ENCODE data around the gene EPSTI1. TPM values are rescaled to one million over a fixed set of nuclear protein-coding genes. Genes with fewer than 3 reads are reported as not detected.
"Not testable (repeated sequence)": the region's sequence is repeated elsewhere in the genome, so short reads cannot be mapped to it uniquely, and the experiment has no call there.

Gene EPSTI1
- total RNA-seq, 1 donor, result 14.9 TPM

GRCh38 chr13:42875475-42876269, 116.4 kb downstream of the EPSTI1 start:
- H3K4me3 ChIP-seq (ENCODE audit: low read length), result no peak overlapping the region
- no peaks in the 10 kb centered on the region for H3K9me3 ChIP-seq (ENCODE audit: low read depth, low read length)
- no peaks in the 10 kb centered on the region for H3K27me3 ChIP-seq (ENCODE audit: insufficient read depth, low read length)
- peaks cover 32% of the 10 kb centered on the region for H3K4me1 ChIP-seq (ENCODE audit: insufficient read depth, low read length)

GRCh38 chr13:42874221-42874620, 117.8 kb downstream of the EPSTI1 start:
- H3K4me1 ChIP-seq (ENCODE audit: insufficient read depth, low read length), result peaks cover 23% of the 10 kb centered on the region
- H3K27me3 ChIP-seq (ENCODE audit: insufficient read depth, low read length), result no peaks in the 10 kb centered on the region
- no peak overlapping the region for H3K4me3 ChIP-seq (ENCODE audit: low read length)
- H3K9me3 ChIP-seq (ENCODE audit: low read depth, low read length), result no peaks in the 10 kb centered on the region

GRCh38 chr13:42873081-42873480, 119.0 kb downstream of the EPSTI1 start:
- H3K4me3 ChIP-seq (ENCODE audit: low read length), result no peak overlapping the region
- no peaks in the 10 kb centered on the region for H3K9me3 ChIP-seq (ENCODE audit: low read depth, low read length)
- H3K4me1 ChIP-seq (ENCODE audit: insufficient read depth, low read length), result peaks cover 23% of the 10 kb centered on the region
- H3K27me3 ChIP-seq (ENCODE audit: insufficient read depth, low read length), result no peaks in the 10 kb centered on the region

DNA sequence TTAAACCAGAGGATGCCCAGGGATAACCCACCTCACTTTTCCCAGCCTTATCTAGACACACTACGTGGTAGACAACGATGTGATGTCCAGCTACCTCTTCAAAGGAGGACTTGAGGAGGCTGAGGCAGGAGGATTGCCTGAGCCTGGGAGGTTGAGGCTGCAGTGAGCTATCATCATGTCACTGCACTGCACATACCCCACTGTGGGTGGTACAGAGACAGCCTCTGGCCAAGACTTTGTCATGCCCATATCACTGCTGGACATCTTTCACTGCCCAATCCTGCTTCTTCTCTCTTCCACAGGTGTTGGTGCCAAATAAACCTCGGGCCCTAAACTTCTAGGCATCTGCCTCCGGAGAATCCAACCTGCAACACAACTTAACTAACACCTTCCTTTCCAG, 124.8 kb downstream of the EPSTI1 start:
- no peaks in the 10 kb centered on the region for H3K4me1 ChIP-seq (ENCODE audit: insufficient read depth, low read length)
- H3K27me3 ChIP-seq (ENCODE audit: insufficient read depth, low read length), result no peaks in the 10 kb centered on the region
- no peaks in the 10 kb centered on the region for H3K9me3 ChIP-seq (ENCODE audit: low read depth, low read length)
- H3K4me3 ChIP-seq (ENCODE audit: low read length), result no peak overlapping the region

- no peak overlapping the region for H3K4me3 ChIP-seq (ENCODE audit: low read length)
- H3K9me3 ChIP-seq (ENCODE audit: low read depth, low read length), result no peaks in the 10 kb centered on the region
- no peaks in the 10 kb centered on the region for H3K4me1 ChIP-seq (ENCODE audit: insufficient read depth, low read length)
- H3K27me3 ChIP-seq (ENCODE audit: insufficient read depth, low read length), result no peaks in the 10 kb centered on the region
These were observed 126.3 kb downstream of the EPSTI1 start for GRCh38 chr13:42865768-42866102.

DNA sequence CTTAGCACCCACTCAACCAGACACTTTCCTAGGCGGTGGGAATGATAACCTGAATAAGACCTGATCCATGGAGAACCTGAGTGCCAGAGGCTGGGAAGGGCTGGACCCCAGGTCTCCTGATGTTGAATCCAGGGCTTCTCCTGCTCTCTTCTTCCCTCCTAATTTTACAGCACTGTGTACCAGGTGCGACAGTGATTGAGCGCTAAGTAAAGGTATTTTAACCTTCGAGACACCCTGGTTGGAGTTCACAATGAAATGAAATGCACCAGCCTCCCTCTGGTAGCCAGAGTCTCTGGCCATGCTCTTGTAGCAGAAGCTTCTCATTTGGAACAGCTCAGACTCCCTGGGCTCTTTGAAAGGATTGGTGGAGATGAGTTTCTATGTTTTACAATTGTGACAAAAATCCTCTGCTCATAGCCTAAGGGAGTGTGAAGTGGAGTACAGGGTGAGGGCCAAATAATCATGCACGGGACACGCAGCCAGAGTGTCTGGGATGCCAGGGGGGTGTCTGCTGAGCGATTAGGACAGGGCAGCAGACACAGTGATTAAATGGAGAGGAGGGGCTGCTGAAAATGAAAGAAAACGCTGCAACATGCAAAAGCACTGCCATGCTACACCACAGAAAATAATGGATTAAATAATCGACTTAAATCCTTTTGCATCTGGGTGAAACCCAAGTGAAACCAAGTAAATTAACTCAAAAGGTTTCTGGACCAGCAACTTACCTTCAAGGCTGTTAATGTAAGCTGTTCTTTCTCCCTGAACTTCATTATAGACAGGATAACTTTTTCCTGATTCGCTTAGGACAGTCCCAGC, 126.9 kb downstream of the EPSTI1 start:
- Histone ChIP-seq H3K27me3 (ENCODE audit: insufficient read depth, low read length) (no peaks in the 10 kb centered on the region), H3K4me3 (ENCODE audit: low read length) (no peak overlapping the region)

DNA sequence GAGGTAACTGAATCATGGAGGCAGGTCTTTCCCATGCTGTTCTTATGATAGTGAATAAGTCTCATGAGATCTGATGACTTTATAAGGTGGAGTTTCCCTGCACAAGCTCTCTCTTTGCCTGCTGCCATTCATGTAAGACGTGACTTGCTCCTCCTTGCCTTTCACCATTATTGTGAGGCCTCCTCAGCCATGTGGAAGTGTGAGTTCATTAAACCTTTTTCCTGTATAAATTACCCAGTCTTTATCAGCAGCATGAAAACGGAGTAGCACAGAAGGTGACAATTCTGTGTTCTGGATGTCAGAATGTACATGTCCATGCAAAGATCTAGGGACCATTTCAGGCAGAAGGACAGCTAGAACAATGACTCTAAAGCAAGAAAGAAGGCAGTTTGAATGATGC, 129.7 kb downstream of the EPSTI1 start:
- not testable (repeated sequence) for H3K4me1 ChIP-seq (ENCODE audit: insufficient read depth, low read length); H3K9me3 ChIP-seq (ENCODE audit: low read depth, low read length); H3K4me3 ChIP-seq (ENCODE audit: low read length); H3K27me3 ChIP-seq (ENCODE audit: insufficient read depth, low read length)

More for the DNA sequence above, 126.9 kb downstream of the EPSTI1 start:
- H3K9me3 ChIP-seq (ENCODE audit: low read depth, low read length), result no peaks in the 10 kb centered on the region
- no peaks in the 10 kb centered on the region for H3K4me1 ChIP-seq (ENCODE audit: insufficient read depth, low read length)

- no peaks in the 10 kb centered on the region for H3K4me1 ChIP-seq (ENCODE audit: insufficient read depth, low read length)
- no peaks in the 10 kb centered on the region for H3K9me3 ChIP-seq (ENCODE audit: low read depth, low read length)
- H3K4me3 ChIP-seq (ENCODE audit: low read length), result no peak overlapping the region
- H3K27me3 ChIP-seq (ENCODE audit: insufficient read depth, low read length), result no peaks in the 10 kb centered on the region
These were observed 131.6 kb downstream of the EPSTI1 start for GRCh38 chr13:42860485-42860884.

DNA sequence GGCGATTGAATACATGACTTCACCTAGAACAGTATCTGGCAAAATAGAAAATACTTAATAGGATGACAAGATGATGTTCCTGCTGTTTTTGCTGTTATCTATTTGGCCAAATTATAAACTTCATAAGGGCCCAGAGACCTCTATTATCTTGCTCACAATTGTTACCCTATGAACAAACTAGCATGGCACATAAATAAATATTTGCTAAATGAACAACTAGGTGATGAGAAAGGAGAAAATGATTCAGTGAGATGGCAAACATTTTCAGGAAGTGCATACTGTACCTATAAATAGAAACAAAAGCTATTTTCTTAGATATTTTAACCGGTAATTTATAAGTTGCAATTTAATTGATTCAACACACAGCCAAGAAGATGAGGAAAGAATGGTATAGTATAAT, 132.3 kb downstream of the EPSTI1 start:
- no peaks in the 10 kb centered on the region for H3K4me1 ChIP-seq (ENCODE audit: insufficient read depth, low read length)
- no peaks in the 10 kb centered on the region for H3K9me3 ChIP-seq (ENCODE audit: low read depth, low read length)
- no peak overlapping the region for H3K4me3 ChIP-seq (ENCODE audit: low read length)
- H3K27me3 ChIP-seq (ENCODE audit: insufficient read depth, low read length), result no peaks in the 10 kb centered on the region

GRCh38 chr13:42855410-42855809, 136.6 kb downstream of the EPSTI1 start:
- Histone ChIP-seq H3K9me3 (ENCODE audit: low read depth, low read length) (no peaks in the 10 kb centered on the region), H3K4me3 (ENCODE audit: low read length) (no peak overlapping the region), H3K4me1 (ENCODE audit: insufficient read depth, low read length) (no peaks in the 10 kb centered on the region), H3K27me3 (ENCODE audit: insufficient read depth, low read length) (no peaks in the 10 kb centered on the region)

- H3K4me3 ChIP-seq (ENCODE audit: low read length), result no peak overlapping the region
- no peaks in the 10 kb centered on the region for H3K9me3 ChIP-seq (ENCODE audit: low read depth, low read length)
- H3K4me1 ChIP-seq (ENCODE audit: insufficient read depth, low read length), result no peaks in the 10 kb centered on the region
- no peaks in the 10 kb centered on the region for H3K27me3 ChIP-seq (ENCODE audit: insufficient read depth, low read length)
These were observed 139.9 kb downstream of the EPSTI1 start for GRCh38 chr13:42852136-42852535.

DNA sequence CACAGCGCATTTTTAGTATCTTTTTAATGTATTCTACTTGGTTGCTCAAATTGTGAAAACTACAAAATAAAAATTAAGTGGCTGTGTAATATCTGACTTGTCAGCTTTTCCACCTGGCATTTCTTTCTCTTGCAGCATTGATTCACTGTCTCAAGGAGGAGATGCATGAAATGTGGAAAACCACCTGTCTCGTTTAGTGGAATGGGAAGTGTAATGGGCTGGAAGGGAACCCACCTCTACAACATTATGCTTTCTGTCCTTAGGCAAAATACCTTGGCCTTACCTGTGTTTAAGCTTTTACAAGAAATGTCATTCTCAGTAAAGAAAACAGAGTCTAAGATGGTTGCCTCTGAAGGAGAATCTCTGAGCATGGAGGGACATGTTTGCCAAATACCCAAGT, 142.8 kb downstream of the EPSTI1 start:
- no peaks in the 10 kb centered on the region for H3K9me3 ChIP-seq (ENCODE audit: low read depth, low read length)
- no peak overlapping the region for H3K4me3 ChIP-seq (ENCODE audit: low read length)
- H3K27me3 ChIP-seq (ENCODE audit: insufficient read depth, low read length), result no peaks in the 10 kb centered on the region
- H3K4me1 ChIP-seq (ENCODE audit: insufficient read depth, low read length), result no peaks in the 10 kb centered on the region

GRCh38 chr13:42847891-42848663, 144.0 kb downstream of the EPSTI1 start:
- Histone ChIP-seq H3K4me1 (ENCODE audit: insufficient read depth, low read length) (no peaks in the 10 kb centered on the region), H3K9me3 (ENCODE audit: low read depth, low read length) (no peaks in the 10 kb centered on the region), H3K27me3 (ENCODE audit: insufficient read depth, low read length) (no peaks in the 10 kb centered on the region), H3K4me3 (ENCODE audit: low read length) (no peak overlapping the region)

DNA sequence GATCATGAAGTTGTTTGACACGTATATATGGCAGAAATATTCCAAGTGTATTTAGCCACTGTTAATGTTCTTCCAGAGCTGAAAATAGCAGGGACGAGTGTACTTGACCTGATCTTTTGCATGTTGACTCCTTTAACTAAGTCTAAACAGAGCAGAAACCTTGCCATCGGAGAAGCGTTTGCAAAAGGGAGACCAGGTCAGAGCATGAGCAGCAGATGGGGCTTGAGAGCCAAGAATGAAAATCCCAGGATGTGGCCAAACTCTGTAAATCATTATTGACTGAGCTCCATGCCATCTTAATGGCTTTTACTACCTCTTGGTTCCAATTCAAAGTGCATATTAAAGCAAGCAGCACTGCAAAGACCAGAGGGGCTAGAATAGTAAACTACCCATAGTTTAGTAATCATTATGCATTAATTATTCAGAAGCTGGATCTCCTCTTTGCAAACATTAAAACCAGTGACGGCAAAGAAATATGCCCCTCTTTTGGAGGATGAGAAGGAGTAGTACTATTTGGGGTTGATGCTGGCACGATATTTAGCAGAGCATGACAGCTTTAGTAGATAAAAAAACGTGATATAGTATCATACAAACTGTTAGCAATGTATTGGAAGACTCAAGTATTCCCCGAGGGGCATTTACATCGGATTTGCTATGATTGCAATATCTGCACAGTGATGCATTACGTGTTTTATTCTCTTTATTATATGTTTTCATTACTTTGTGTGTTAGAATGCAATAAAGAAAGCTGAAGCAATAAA, 154.9 kb downstream of the EPSTI1 start:
- Histone ChIP-seq H3K9me3 (ENCODE audit: low read depth, low read length) (no peaks in the 10 kb centered on the region), H3K27me3 (ENCODE audit: insufficient read depth, low read length) (no peaks in the 10 kb centered on the region), H3K4me1 (ENCODE audit: insufficient read depth, low read length) (no peaks in the 10 kb centered on the region), H3K4me3 (ENCODE audit: low read length) (no peak overlapping the region)
